HCT116 (cell line): ENCODE measurements around the gene MAP3K3. TPM values are rescaled to one million over a fixed set of nuclear protein-coding genes. Genes with fewer than 3 reads are reported as not detected.

Experiments
- ATAC-seq: fragments of 200-7000 bp; cut with Tn5 transposase; 2 replicates; pipeline ENCODE4 v1.9.1; 2020; ENCODE audit warnings: mild to moderate bottlenecking, moderate library complexity
- BruUV-seq: library from RNA; stranded (reverse); fragments of 400-500 nt; replicated peaks from 2 replicates; lab custom pipeline; 2021; lab: Mats Ljungman, UMichigan
- CTCF ChIA-PET: fragments of 300-600 bp; sonication (Branson Sonifier 250); formaldehyde crosslinking; loops from one replicate; lab custom pipeline; 2021; ENCODE audit warnings: antibody characterized with exemption; lab: Charles Lee
- POLR2A ChIA-PET: fragments of 300-600, 350-600 bp; sonication (Branson Sonifier 250); formaldehyde crosslinking; loops from one replicate; lab custom pipeline; 2021; ENCODE audit warnings: antibody characterized with exemption; lab: Charles Lee
- RAD21 ChIA-PET, 2 experiments: fragments of 300-600 bp; sonication (Branson Sonifier 250); formaldehyde crosslinking; loops; one replicate each; lab custom pipeline; 2023; ENCODE audit warnings: low total read pairs in 2 of 2; ENCODE audit not compliant: uncharacterized antibody in 2 of 2, unreplicated experiment in 2 of 2, low non-redundant PET in 1 of 2; lab: Charles Lee
- DNase-seq: peaks from one replicate; pipeline ENCODE4 v3.0.0-alpha.2; 2010; ENCODE audit warnings: low read depth, low spot score
- H2AFZ ChIP-seq: fragments of 200-600 bp; shearing (Covaris generic), sonication (generic); 2 replicates; pipeline ENCODE4 v1.6.1; 2017; ENCODE audit warnings: low read depth, mixed run types, mixed read lengths, antibody characterized with exemption, low read length; ENCODE audit not compliant: poor library complexity, severe bottlenecking
- H3K27ac ChIP-seq: 2 replicates; pipeline ENCODE4 v1.5.1; 2012; ENCODE audit warnings: low read depth, low read length
- H3K27me3 ChIP-seq: fragments of 200-600 bp; sonication (generic); 2 replicates; pipeline ENCODE4 v1.6.1; 2016; ENCODE audit warnings: mixed run types, low read length, mixed read lengths; ENCODE audit not compliant: insufficient read depth
- H3K36me3 ChIP-seq, 2 experiments: fragments of 200-500 bp in 1 of 2; fragments of 200-600 bp in 1 of 2; sonication (Bioruptor generic) in 1 of 2; sonication (generic) in 1 of 2; 2 replicates each; pipeline versions ENCODE4 v1.5.1 to v1.6.1; 2014 to 2016; ENCODE audit warnings: low read length in 2 of 2, inconsistent platforms in 1 of 2, mixed read lengths in 1 of 2, mixed run types in 1 of 2; ENCODE audit not compliant: insufficient read depth in 2 of 2, control insufficient read depth in 1 of 2
- H3K4me1 ChIP-seq, 2 experiments: fragments of 200-600 bp in 1 of 2; sonication (generic) in 1 of 2; 2 replicates each; pipeline versions ENCODE4 v1.5.1 to v1.6.1; 2012 to 2017; ENCODE audit warnings: low read length in 2 of 2, inconsistent platforms in 1 of 2, mild to moderate bottlenecking in 1 of 2, mixed read lengths in 1 of 2, mixed run types in 1 of 2, moderate library complexity in 1 of 2; ENCODE audit not compliant: insufficient read depth in 2 of 2, control insufficient read depth in 1 of 2
- H3K4me2 ChIP-seq: fragments of 200-600 bp; sonication (generic); 2 replicates; pipeline ENCODE4 v1.6.1; 2017; ENCODE audit warnings: mixed run types, low read length, mixed read lengths
- H3K4me3 ChIP-seq, 2 experiments: fragments of 200-600 bp in 1 of 2; sonication (generic) in 1 of 2; replicated peaks in 1 of 2; 2 replicates each; pipeline ENCODE4 v1.5.1; 2011 to 2016; ENCODE audit warnings: low read length in 2 of 2, control low read depth in 1 of 2, low read depth in 1 of 2, mild to moderate bottlenecking in 1 of 2, mixed read lengths in 1 of 2, mixed run types in 1 of 2
- H3K79me2 ChIP-seq: fragments of 200-600 bp; sonication (generic); 2 replicates; pipeline ENCODE4 v1.6.1; 2017; ENCODE audit warnings: mild to moderate bottlenecking, mixed run types, low read length, moderate library complexity, mixed read lengths; ENCODE audit not compliant: insufficient read depth
- H3K9ac ChIP-seq: fragments of 200-600 bp; sonication (generic); 2 replicates; pipeline ENCODE4 v1.6.1; 2016; ENCODE audit warnings: low read length, mixed read lengths
- H3K9me2 ChIP-seq: fragments of 200-600 bp; sonication (generic), shearing (Covaris generic); 2 replicates; pipeline ENCODE4 v1.6.1; 2017; ENCODE audit warnings: mixed run types, mild to moderate bottlenecking, moderate library complexity; ENCODE audit not compliant: insufficient read depth
- H3K9me3 ChIP-seq, 2 experiments: fragments of 200-500 bp in 1 of 2; fragments of 200-600 bp in 1 of 2; sonication (Bioruptor generic) in 1 of 2; sonication (generic) in 1 of 2; 2 replicates each; pipeline ENCODE4 v1.6.1; 2014 to 2017; ENCODE audit warnings: low read length in 2 of 2, mixed read lengths in 2 of 2, inconsistent platforms in 1 of 2, low read depth in 1 of 2, mild to moderate bottlenecking in 1 of 2, mixed run types in 1 of 2, moderate library complexity in 1 of 2; ENCODE audit not compliant: control insufficient read depth in 1 of 2, insufficient read depth in 1 of 2
- H4K20me1 ChIP-seq: fragments of 200-600 bp; sonication (generic), shearing (Covaris generic); 2 replicates; pipeline ENCODE4 v1.6.1; 2017; ENCODE audit warnings: mixed run types, mild to moderate bottlenecking, moderate library complexity; ENCODE audit not compliant: insufficient read depth
- CEBPB ChIP-seq: IDR thresholded peaks from 2 replicates; pipeline ENCODE4 v1.6.1; 2012; ENCODE audit warnings: low read depth
- JUND ChIP-seq: IDR thresholded peaks from 2 replicates; pipeline ENCODE4 v1.6.1; 2012
- POLR2AphosphoS5 ChIP-seq: IDR thresholded peaks from 2 replicates; pipeline ENCODE4 v1.6.1; 2011; ENCODE audit warnings: mild to moderate bottlenecking, low read depth, low read length, moderate library complexity
- RAD21 ChIP-seq: IDR thresholded peaks from 2 replicates; pipeline ENCODE4 v1.6.1; 2012; ENCODE audit warnings: low read depth, mild to moderate bottlenecking
- SIN3A ChIP-seq: IDR thresholded peaks from 2 replicates; pipeline ENCODE4 v1.6.1; 2012; ENCODE audit warnings: low read depth
- ZFX ChIP-seq: fragments of 450-650 bp; IDR thresholded peaks from 2 replicates; pipeline ENCODE4 v1.6.1; 2017
- ZNF274 ChIP-seq: fragments of 200-500 bp; sonication (Bioruptor generic); IDR thresholded peaks from 2 replicates; pipeline ENCODE4 v1.6.1; 2014; ENCODE audit warnings: mild to moderate bottlenecking, low read depth, low read length, inconsistent platforms
- intact Hi-C: fragments of 100-400 bp; cut with micrococcal nuclease; formaldehyde crosslinking; loops from 2 replicates; pipeline ENCODE4 v1.10.0; 2022
- total RNA-seq: library from RNA; stranded (reverse); gene quantifications from one replicate; pipeline ENCODE4 v1.2.1, GENCODE V29; 2021; ENCODE audit not compliant: unreplicated experiment
- TF ChIP-seq, protein P1 (sequence below): IDR thresholded peaks from 2 replicates; pipeline ENCODE4 v1.6.1; 2012; ENCODE audit warnings: low read depth

Gene MAP3K3
- total RNA-seq, 1 experiment from 2014 or later = 18.5 TPM

GRCh38 chr17:63694229-63694949 is 72.2 kb downstream of the MAP3K3 start:
- no peak overlapping the region for H3K27ac ChIP-seq
- H2AFZ ChIP-seq = no peak overlapping the region
- intact Hi-C loops = no loop called here
- ATAC-seq (no peak), DNase-seq (no peak)
- H3K79me2 ChIP-seq = no peaks in the 10 kb centered on the region
- H3K4me1 ChIP-seq = peaks cover 0 to 20% of the 10 kb centered on the region in 2 experiments; a peak in 2 of 4 replicates
- peaks cover 3 to 5% of the 10 kb centered on the region in 2 experiments; a peak in 2 of 4 replicates for H3K36me3 ChIP-seq
- H3K9me2 ChIP-seq = no peaks in the 10 kb centered on the region
- H3K9me3 ChIP-seq = no peaks in the 10 kb centered on the region
- H3K4me3 ChIP-seq = no peak overlapping the region
- POLR2A ChIA-PET = interaction anchor here (0.7 to 1.3 kb wide), 2 partner anchors 72 to 93 kb away, joined by 4 to 5 read pairs; partner anchors contain the start of gene MAP3K3
- H3K4me2 ChIP-seq = no peak overlapping the region
- H4K20me1 ChIP-seq = no peaks in the 10 kb centered on the region
- TF ChIP-seq POLR2AphosphoS5 (no peak), JUND (no peak)
- TF ChIP-seq, all 23 proteins: peak for 0
- RAD21 ChIA-PET = interaction anchor here (0.7 kb wide), 2 partner anchors 75 to 163 kb away, joined by 3 read pairs; no protein-coding TSS in a partner anchor
- Histone ChIP-seq H3K27me3 (no peaks in the 10 kb centered on the region), H3K9ac (no peak overlapping the region)
- CTCF ChIA-PET = interaction anchor here (0.7 to 2.0 kb wide), 4 partner anchors 13 to 684 kb away, joined by 3 to 8 read pairs (median 4); no protein-coding TSS in a partner anchor
- BruUV-seq = no TSS peak

GRCh38 chr17:63694950-63695773 is 72.9 kb downstream of the MAP3K3 start:
- no peak for DNase-seq
- BruUV-seq = no TSS peak
- Histone ChIP-seq H3K27me3 (no peaks in the 10 kb centered on the region), H2AFZ (no peak overlapping the region), H4K20me1 (no peaks in the 10 kb centered on the region), H3K9me3 (no peaks in the 10 kb centered on the region), H3K4me1 (peaks cover 0 to 22% of the 10 kb centered on the region in 2 experiments; a peak in 2 of 4 replicates), H3K9ac (no peak overlapping the region), H3K36me3 (peaks cover 3 to 5% of the 10 kb centered on the region in 2 experiments; a peak in 2 of 4 replicates), H3K79me2 (no peaks in the 10 kb centered on the region), H3K27ac (no peak overlapping the region), H3K4me3 (no peak overlapping the region), H3K9me2 (no peaks in the 10 kb centered on the region), H3K4me2 (no peak overlapping the region)
- intact Hi-C loops = loop anchor here (5.0 kb wide), 2 partner anchors 132 to 268 kb away; partner anchors contain the start of genes FTSJ3 and PSMC5
- ChIA-PET POLR2A (interaction anchor here (0.7 kb wide), 1 partner anchor 94 kb away, joined by 4 read pairs; no protein-coding TSS in a partner anchor), RAD21 (interaction anchor here (0.7 kb wide), 2 partner anchors 76 to 163 kb away, joined by 3 read pairs; no protein-coding TSS in a partner anchor), CTCF (interaction anchor here (0.7 to 2.0 kb wide), 5 partner anchors 9 to 683 kb away, joined by 3 to 8 read pairs (median 3); no protein-coding TSS in a partner anchor)
- no peak for ATAC-seq
- TF ChIP-seq POLR2AphosphoS5 (no peak), RAD21 (no peak), JUND (no peak), CEBPB (no peak), ZFX (no peak), SIN3A (no peak), ZNF274 (no peak)
- TF ChIP-seq, protein P1, sequence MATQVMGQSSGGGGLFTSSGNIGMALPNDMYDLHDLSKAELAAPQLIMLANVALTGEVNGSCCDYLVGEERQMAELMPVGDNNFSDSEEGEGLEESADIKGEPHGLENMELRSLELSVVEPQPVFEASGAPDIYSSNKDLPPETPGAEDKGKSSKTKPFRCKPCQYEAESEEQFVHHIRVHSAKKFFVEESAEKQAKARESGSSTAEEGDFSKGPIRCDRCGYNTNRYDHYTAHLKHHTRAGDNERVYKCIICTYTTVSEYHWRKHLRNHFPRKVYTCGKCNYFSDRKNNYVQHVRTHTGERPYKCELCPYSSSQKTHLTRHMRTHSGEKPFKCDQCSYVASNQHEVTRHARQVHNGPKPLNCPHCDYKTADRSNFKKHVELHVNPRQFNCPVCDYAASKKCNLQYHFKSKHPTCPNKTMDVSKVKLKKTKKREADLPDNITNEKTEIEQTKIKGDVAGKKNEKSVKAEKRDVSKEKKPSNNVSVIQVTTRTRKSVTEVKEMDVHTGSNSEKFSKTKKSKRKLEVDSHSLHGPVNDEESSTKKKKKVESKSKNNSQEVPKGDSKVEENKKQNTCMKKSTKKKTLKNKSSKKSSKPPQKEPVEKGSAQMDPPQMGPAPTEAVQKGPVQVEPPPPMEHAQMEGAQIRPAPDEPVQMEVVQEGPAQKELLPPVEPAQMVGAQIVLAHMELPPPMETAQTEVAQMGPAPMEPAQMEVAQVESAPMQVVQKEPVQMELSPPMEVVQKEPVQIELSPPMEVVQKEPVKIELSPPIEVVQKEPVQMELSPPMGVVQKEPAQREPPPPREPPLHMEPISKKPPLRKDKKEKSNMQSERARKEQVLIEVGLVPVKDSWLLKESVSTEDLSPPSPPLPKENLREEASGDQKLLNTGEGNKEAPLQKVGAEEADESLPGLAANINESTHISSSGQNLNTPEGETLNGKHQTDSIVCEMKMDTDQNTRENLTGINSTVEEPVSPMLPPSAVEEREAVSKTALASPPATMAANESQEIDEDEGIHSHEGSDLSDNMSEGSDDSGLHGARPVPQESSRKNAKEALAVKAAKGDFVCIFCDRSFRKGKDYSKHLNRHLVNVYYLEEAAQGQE = no peak
